Myocyte (in vitro differentiated cells): Measurements from ENCODE around the gene GXYLT1. TPM values are rescaled to one million over a fixed set of nuclear protein-coding genes. Genes with fewer than 3 reads are reported as not detected.
"Not testable (repeated sequence)": the region's sequence is repeated elsewhere in the genome, so short reads cannot be mapped to it uniquely, and the experiment has no call there.

Experiments
- DNase-seq: peaks from one replicate; pipeline ENCODE4 v3.0.0-alpha.2; 2012; ENCODE audit warnings: low read depth
- total RNA-seq: library from RNA; depleted of rRNA; stranded (reverse); fragments of >200 nt; gene quantifications from 2 replicates; pipeline ENCODE4 v1.2.3, GENCODE V29; 2014

The GXYLT1 gene
- total RNA-seq, 1 donor from 2014 or later, result 4.7 TPM

DNA sequence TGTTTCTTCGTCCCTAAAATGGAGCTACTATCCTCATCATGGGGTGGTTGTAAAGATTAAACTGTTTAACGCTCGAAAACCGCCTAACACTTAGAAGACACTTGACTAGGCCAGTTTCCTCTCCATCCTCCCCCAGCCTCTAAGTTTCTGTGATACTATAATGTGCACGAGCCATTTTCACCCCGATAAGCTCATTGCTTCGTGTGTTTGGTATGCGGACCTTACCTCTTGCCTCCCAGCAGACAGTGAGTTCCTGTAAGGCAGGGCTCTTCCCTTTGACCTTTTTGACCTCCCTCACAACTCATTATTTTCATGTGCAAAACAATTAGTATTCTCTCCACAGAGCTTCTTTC lies 499 bp upstream of the GXYLT1 start:
- peak; percentile 41 for DNase-seq

DNA sequence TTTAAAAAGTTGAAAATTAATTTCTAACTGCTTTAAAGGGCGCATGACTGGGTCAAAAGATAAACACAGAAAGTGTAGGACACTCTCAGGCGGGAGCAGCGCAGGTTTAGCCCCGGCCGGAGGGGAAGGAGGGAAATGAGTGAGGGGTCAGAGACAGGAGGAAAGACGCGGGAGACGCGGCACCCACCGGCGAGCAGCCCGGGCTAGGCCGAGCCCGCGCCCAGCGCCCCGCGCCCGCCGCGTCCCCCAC lies 591 bp downstream of the GXYLT1 start:
- no peak for DNase-seq

DNA sequence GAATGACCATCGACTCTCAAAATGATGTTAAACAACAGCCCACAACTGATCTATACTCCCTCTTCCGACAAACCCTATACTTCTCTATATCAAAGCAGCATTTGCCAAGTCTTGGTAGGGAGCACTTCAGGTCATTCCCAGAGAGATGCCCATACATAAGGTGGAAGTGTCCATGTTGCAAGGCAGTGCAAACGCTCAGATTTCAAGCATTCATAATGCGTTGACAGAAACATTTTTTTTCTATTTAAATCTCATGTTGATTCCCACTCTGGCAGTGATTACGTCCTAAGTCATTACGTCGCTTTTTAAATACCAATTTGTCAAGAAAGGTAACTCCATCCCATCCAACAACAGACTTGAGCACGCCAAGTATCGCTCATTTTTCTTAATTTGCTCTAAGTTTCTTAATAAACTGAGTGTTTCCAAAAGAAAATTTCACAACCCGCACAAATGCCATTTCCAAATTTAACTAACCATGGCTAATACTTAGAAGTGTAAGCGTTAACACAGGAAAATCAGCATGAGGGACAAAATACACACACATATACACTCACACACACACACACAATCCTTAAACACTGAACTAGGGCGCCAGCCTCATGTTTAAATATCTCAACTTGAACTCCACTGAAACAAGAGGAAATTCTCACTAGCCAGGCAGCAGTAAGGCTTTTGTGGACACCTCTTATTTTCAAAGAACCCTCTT lies 1.1 kb downstream of the GXYLT1 start:
- peak; percentile 24 for DNase-seq

DNA sequence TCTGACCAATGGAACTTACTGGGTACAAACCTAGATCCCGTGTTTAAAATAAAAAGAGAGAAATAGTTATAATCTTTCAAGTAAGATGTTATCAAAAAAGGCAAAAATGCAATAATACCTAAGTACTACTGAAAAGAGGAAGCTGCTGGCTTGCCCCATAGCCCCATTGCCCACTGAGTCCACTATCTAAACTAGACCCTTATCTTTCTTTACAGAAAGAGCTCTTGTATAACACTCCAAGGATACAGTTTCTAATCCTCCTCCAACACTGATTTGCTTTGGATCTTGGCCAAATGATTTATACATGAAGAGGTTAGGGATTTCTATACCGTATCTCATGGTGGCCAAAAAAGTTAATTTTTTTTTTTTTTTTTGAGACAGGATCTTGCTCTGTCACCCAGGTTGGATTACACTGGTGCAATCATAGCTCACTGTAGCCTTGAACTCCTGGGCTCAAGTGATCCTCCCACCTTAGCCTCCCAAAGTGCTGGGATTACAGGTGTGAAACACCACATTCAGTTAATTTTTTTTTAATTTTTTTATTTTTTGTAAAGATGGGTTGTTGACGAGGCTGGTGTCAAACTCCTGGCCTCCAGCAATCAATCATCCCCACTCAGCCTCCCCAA lies 2.6 kb downstream of the GXYLT1 start:
- no peak for DNase-seq

DNA sequence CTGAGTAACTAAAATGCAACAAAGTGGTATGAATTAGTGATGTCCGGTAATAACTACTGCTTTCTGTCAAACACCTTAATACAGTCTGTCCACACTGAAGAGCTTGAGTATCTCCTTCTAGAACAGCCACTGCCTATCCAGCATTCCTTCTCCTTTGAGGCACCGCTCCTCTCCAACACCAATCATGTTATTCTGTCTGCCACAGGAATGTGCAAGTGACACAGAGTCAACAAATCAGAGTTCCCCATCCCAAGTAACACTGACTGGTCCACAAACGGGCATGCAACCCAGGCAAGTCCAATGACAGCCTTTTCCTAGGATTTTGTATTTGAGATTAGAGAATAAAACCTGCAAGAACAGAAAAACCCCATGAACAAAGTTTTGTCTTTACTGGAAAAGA lies 3.8 kb downstream of the GXYLT1 start:
- peak; percentile 53 for DNase-seq

DNA sequence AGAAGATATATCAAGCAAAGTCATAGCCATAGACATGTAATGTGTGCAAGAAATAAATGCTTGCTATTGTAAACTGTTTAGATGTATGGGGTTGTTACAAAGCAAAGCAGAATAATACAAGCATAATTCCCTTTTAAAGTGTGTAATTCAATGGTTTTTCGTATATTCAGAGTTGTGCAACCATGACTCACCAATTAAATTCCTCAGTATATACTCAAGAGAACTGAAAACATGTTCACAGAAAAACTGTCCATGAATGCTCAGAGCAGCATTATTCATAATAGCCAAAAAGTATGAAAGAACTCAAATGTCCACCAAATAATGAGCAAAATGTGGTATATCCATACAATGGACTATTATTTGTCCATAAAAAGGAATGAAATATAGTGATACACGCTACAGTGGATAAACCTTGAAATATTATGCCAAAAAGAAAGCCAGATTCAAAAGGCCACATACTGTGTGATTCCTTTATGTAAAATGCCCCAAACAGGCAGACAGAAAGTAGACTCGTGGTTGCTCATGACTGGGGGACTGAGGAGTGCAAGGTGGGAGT lies 9.3 kb downstream of the GXYLT1 start:
- no peak for DNase-seq

DNA sequence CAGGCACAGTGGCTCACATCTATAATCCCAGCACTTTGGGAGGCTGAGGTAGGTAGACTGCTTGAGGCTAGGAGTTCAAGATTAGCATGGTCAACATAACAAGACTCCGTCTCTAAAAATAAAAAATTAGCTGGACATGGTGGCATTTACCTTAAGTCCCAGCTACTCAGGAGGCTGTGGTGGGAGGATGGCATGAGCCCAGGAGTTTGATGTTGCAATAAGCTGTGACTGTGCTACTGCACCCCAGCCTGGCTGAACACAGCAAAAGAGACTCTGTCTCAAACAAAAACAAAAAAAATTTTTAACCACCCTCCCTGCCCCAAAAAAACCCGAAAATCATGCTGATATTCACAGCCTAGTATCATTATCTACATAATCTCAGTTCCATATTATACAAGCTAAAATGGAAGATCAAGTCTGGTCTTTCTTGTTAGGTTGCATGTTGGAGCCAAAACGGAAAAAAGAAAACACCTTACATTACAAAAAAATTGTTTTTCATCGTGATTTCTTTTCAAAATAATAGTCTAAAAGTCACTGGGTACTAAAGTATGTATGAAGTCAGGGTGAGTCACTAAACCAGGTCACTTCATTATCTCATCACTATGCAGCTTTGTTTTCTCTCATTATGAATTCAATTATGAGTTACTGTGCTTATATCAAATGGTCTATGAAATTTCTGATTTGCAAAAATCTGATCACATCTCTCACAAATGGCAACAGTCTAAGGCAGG lies 13.8 kb downstream of the GXYLT1 start:
- peak; percentile 48 for DNase-seq

DNA sequence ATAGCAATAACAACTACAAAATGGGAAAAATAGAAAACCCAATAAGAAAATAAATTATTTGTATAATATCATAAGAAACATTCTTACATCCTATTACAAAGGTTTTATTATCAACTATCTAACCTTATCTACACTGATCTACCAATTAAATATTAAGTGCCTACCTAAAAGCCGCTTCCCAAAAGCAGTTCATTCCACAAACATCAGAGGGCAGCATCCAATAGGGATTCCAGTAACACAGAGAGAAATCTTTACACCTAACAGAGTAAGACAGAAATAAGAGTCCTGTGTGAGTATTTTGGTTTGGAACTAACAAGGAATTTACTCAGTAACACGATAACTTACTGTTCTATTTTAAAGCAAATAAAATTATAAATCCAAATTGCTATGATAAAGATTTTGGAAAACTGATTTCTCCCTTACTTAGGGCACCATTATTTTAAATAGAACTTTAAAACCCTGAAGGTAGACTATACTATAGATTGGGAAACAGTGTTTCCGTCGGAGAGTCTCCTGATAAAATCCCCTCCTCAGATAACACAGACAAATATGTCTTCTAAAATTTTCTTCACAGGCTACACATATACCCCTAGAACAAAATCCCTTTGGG lies 15.0 kb downstream of the GXYLT1 start:
- peak; percentile 81 for DNase-seq

DNA sequence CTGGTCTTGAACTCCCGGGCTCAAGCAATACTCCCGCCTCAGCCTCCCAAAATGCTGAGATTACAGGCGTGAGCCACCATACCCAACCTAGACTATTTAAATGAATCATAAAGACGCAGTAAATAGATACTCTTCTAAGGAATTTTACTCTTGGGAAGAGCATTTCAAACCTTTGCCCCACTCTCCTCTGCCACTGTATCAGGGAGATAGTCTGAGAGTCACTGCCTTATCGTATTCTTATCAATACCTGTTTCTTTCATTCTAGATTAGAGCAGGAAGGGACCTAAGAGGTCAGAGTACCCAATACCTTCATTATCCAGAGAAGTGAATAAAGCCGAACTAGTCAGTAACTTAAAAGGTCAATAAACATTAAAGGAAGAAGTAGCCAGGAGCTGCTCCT lies 15.8 kb downstream of the GXYLT1 start:
- no peak for DNase-seq

DNA sequence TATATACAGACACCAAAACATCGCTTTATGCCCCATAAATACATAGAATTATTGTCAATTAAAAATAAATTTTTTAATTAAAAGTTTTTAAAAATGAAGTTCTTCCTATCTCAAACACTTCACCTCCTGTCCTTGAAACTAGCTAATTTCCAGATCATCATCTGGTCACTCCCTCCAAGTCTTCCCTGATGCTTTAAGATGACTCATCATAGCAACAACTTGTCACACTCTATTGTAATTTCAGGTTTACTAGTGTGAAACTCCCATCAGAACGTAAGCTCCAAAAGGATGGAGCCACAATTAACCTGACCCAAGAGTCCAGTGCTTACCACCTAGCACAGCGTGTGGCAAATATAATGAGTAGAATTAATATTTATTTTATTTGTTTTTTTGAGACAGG lies 16.3 kb downstream of the GXYLT1 start:
- DNase-seq, result no peak

DNA sequence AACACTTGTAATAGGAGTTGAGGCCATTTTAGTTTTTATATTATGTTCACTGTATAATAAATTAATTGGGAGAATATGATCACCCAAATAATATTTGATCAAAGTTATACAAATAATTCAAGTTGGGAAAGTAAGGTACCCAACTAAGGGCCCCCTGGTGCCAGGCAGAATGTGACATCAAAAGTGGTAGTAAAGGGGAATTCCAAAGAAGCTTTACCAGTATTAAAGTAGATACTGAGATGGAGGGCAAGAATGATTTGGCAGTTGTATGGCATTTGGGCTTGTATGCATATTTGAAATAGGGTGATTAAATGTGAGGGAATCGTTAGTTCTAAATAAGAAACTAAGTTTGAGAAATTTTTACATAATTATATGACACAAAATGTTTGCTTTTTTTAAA lies 17.7 kb downstream of the GXYLT1 start:
- no peak for DNase-seq

DNA sequence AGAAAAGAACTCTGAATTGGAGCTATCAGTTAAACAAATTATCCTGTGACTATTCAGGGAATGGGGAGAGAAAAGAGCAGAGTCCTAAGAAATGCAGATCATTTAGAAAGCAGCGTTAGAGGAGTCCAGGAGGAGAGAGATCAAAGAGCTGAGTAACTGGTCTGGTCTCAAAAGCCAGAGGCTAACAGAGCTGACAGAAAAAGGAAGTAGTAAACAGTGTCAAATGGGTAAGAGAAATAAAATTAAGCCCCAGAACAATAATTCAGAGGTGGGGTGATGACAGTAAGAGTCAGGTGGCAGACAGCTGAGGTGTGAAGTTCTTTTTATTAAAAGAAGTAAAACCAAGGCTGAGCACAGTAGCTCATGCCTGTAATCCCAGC lies 19.3 kb downstream of the GXYLT1 start:
- DNase-seq, result no peak

DNA sequence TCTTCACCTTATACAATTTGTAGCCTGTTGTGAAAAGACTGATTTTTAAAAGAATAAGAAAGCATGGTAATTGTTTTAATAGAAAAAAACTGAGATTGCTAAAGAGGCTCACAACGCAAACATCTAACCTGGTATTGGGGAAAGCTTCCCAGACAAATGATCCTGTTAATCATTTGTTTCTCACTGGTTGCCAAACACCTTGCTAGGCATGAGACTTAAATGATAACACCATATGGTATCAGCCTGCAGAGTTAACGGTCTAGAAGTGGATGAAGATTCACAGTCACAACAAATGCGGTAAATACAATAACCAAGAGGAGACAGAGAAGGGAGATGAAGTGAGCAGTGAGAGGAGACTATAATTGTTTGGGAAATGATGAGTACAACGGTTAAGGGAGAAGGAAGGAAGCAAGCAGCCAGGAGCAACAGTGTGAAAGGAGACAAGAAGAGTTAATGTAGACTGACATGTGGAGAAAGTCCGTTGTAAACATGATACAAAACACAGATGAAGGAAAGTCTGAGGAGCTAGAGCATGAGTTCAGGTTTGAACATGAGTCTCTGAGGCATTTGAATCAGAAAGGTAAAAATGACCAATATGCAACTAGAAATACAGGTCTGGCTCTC lies 19.8 kb downstream of the GXYLT1 start:
- DNase-seq, result no peak

DNA sequence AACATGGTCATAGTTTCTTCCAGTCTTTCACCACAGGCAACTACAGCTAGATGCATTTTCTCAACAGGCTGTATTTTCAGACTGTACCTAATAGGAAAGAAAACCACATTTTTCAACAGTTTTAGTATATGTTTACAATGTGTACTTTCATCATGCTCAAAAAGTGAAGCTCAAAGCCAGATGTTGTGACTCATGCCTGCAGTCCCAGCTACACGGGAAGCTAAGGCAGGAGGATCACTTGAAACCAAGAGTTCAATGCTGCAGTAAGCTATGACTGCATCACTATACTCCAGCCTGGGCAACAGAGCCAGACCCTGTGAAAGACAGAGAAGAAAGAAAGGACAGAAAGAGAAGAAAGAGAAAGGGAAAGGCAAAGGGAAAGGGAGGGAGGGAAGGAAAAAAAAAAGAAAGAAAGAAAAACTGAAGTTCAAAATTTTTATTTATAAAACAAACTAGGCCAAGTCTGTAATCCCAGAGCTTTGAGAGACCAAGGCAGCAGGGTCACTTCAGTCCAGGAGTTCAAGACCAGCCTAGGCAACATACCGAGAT lies 25.5 kb downstream of the GXYLT1 start:
- DNase-seq, result peak; percentile 9

DNA sequence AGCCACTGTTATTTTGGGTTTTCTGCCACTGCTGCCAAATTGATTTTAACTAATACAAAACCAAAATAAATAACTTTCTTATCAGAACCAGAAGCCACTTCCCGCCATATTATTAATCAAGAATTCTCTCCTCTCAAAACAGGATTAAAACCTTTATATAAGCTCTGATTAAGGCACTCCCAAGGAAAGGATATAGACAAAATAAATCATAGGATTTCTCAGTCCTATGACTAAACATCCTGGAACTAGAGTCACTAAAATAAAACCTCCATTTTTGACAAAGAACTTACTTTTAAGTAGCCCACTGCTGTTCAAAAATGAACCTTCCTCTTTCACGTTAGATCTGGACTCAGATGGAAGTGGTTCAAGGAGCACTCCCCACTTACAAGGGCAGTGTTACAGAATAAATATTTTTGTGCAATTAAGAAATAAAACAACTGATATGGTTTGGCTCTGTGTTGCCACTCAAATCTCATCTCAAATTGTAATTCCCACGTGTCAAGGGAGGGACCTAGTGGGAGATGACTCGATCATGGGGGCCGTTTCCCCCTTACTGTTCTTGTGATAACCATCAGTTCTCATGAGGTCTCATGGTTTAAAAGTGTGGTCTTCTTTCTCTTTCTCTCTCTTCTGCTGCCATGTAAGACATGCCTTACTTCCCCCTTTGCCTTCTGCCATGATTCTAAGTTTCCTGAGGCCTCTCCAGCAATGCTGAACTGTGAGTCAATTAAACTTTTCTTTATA lies 26.4 kb downstream of the GXYLT1 start:
- DNase-seq, result no peak

DNA sequence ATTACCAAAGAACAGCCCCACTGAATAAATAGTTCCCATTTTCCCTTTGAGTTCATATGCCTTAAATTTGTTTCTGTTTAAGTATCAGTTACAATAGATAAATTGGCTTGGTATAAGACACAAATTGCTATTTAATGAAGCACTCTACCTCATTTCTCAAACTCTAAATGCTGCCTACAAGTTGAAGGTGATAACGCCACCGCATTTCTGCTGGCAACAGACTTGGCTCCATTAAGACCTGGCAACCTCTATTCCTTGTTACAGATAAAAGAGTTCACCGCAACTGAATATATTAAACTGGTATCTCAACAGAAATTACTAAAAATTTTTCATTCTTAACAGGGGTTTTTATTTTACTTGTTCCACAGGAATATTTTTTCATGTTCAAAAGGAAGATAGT lies 35.6 kb downstream of the GXYLT1 start:
- DNase-seq, result no peak

DNA sequence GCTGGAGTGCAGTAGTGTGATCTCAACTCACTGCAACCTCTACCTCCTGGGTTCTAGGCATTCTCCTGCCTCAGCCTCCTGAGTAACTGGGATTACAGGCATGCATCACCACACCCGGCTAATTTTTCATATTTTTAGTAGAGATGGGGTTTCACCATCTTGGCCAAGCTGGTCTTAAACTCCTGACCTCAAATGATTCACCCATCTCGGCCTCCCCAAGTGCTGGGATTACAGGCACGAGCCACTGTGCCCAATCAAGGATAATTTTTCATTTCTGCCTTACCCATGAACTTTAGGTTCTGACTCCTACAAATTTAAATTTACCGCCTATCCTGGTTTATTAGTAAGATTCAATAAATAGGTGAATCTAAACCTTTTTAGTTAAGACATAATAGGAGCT lies 37.9 kb downstream of the GXYLT1 start:
- not testable (repeated sequence) for DNase-seq

DNA sequence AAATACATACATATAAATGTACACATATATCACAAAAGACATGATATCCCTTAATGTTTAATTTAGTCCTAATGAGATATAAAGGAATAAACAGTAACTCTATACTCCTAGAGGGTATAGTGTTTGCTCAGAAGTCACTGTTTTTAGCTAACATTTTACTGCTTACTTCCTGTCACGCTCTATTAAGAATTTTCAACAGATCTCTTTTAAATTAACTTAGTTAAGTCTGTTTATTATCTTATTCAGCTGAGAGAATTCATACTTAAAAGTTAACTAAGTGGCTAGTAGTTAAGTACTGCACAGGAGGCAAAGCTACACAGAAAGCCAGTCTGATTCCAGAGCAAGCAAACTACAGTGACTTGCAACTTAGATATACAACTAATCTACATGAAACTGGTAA lies 39.9 kb downstream of the GXYLT1 start:
- no peak for DNase-seq

DNA sequence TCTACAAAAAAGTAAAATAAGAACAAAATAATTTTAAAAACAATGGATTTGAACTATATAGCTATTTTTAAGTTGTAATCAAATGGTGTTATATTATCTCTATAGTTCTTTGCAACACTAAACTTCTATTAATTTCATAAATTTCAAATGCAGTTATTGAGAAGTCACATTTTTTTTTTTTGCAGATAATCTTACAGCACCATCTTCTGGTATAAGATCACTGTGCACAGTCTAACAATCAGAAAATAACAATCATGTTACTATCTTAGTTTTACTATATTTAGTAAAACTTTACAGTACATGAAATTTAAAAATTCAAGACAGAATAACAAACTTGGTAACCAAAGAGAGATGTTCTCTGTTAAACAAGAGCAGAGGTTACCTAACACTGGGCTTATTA lies 40.6 kb downstream of the GXYLT1 start:
- DNase-seq, result no peak

DNA sequence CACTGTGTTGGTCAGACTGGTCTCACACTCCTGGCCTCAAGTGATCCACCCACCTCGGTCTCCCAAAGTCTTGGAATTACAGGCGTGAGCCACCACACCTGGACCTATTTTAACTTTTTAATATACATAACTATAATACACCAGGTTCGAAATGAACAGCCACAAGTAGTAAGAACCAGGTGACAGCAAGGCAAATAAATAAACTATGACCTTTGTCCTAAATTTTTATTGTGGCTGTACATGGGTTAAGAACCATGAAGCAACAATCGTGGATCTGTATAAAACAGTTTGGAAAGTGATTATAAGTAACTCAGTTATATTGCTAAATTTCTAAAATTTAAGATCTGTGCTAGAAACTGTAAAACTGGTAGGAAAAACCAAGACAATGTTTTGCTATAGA lies 41.5 kb downstream of the GXYLT1 start:
- DNase-seq, result no peak

DNA sequence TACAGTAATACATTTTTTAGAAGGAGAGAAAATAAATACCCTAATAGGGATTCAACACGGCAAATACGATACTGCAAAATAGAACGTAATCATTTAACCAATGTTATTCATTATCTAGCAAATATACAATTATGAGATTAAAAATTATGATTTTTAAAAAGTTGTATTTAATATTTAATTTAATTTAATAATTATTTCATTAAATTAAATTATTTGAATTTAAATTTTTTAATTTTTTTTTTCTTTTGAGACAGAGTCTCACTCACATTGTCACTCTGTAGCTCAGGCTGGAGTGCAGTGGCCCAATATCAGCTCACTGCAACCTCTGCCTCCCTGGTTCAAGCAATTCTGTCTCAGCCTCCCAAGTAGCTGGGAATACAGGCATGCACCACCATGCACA lies 42.0 kb downstream of the GXYLT1 start:
- no peak for DNase-seq
